Natural killer cell (primary cell): ENCODE data around the gene CLCA1. TPM values are rescaled to one million over a fixed set of nuclear protein-coding genes. Genes with fewer than 3 reads are reported as not detected.
A peak's percentile ranks its signal among the peaks of the same experiment; 100 is the strongest.

Experiments
- ATAC-seq, 3 donors: fragments of 150-1000 bp in 2 of 3; fragments of 200-7000 bp in 1 of 3; cut with Tn5 transposase; 1 replicate in 1 of 3; 2 replicates in 2 of 3; pipeline ENCODE4 v1.10.0; 2021; ENCODE audit warnings: mild to moderate bottlenecking in 2 of 3, moderate library complexity in 2 of 3
- DNase-seq, 2 donors: peaks; one replicate each; pipeline versions ENCODE4 v3.0.0 to v3.0.0-alpha.2; 2013 to 2021; ENCODE audit warnings: mixed read lengths in 1 of 2
- H3K27ac ChIP-seq: one replicate; pipeline ENCODE4 v1.5.1; 2013; ENCODE audit warnings: mild to moderate bottlenecking, low read length
- H3K27me3 ChIP-seq: one replicate; pipeline ENCODE4 v1.6.1; 2013; ENCODE audit warnings: low read length; ENCODE audit not compliant: control insufficient read depth, insufficient read depth
- H3K36me3 ChIP-seq: one replicate; pipeline ENCODE4 v1.6.1; 2013; ENCODE audit warnings: low read length; ENCODE audit not compliant: control insufficient read depth, insufficient read depth
- H3K4me1 ChIP-seq: one replicate; pipeline ENCODE4 v1.6.1; 2013; ENCODE audit warnings: low read length; ENCODE audit not compliant: control insufficient read depth, insufficient read depth
- H3K4me3 ChIP-seq: one replicate; pipeline ENCODE4 v1.5.1; 2013; ENCODE audit warnings: low read length
- H3K9me3 ChIP-seq: one replicate; pipeline ENCODE4 v1.6.1; 2013; ENCODE audit warnings: low read length; ENCODE audit not compliant: control insufficient read depth, insufficient read depth
- H3K27ac Mint-ChIP-seq, 2 donors: one replicate each; pipeline ENCODE4 v1.8.0; 2022; ENCODE audit warnings: mild to moderate bottlenecking in 2 of 2, mixed read lengths in 2 of 2, moderate library complexity in 1 of 2
- H3K27me3 Mint-ChIP-seq, 2 donors: one replicate each; pipeline ENCODE4 v1.8.0; 2022; ENCODE audit warnings: low read depth in 2 of 2, mixed read lengths in 2 of 2
- H3K36me3 Mint-ChIP-seq: one replicate; pipeline ENCODE4 v1.8.0; 2022; ENCODE audit warnings: mixed read lengths
- H3K4me1 Mint-ChIP-seq, 2 donors: one replicate each; pipeline ENCODE4 v1.8.0; 2022; ENCODE audit warnings: mixed read lengths in 2 of 2
- H3K4me3 Mint-ChIP-seq: one replicate; pipeline ENCODE4 v1.8.0; 2022; ENCODE audit warnings: mild to moderate bottlenecking, moderate library complexity, mixed read lengths
- H3K9me3 Mint-ChIP-seq, 2 donors: one replicate each; pipeline ENCODE4 v1.8.0; 2022; ENCODE audit warnings: mixed read lengths in 2 of 2
- WGBS: methylation state at CpG from one replicate; pipeline ENCODE4 v1.1.7; 2013; ENCODE audit warnings: missing lambda C conversion rate; ENCODE audit not compliant: insufficient coverage; 5-methylcytosine and 5-hydroxymethylcytosine counted together
- intact Hi-C: fragments of 100-400 bp; cut with micrococcal nuclease; formaldehyde crosslinking; loops from one replicate; pipeline ENCODE4 v1.14.2; 2022
- total RNA-seq, 4 donors: library from RNA; stranded (reverse); fragments of 120-200 nt in 1 of 4; gene quantifications; one replicate each; pipeline versions ENCODE4 v1.2.3 to v1.2.4, GENCODE V29; 2013 to 2022
- TF ChIP-seq, protein P1 (sequence below): fragments of 200-600 bp; IDR thresholded peaks from one replicate; pipeline ENCODE4 v1.8.0; 2022; ENCODE audit warnings: antibody characterized with exemption

CLCA1 gene
- total RNA-seq, 3 donors from 2014 or later (not counting 1 experiment from before 2014, with no cell fraction given): not detected

DNA sequence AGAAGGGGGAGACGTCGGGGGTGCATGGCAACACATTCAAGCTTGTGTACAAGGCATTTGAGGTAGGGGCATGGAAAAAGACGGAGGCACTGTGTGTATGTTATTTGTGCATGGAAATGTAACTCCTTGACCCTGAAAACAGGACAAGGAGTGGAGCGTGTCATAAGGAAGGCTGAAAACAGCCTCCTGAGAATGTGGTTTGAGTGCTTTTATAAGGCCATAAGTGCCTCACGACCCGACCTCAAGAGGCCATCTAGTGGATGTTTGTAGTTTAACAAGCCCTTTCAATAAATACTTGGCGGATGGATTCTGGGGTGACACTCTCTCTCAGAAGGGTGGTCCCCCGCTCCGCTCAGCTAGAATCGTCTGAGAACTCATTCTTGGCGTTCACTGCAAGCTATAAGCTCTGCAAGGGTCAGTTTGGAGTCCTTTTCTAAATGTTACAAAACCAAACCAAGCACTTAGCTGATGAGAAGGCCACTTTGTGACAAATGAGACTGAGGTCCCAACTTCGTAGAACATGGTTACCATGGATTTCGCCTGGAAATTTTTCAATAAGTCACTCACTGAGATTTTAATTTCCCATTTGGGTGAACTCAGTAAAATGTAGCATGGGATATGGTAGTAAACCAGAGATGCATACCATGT, 39.3 kb downstream of the CLCA1 start:
- 50% methylated on average over 13 of the region's 13 CpGs for WGBS
- H3K27ac Mint-ChIP-seq: no peak overlapping the region
- Histone ChIP-seq H3K36me3 (no peaks in the 10 kb centered on the region), H3K9me3 (no peaks in the 10 kb centered on the region), H3K27ac (no peak overlapping the region), H3K4me1 (peaks cover 9% of the 10 kb centered on the region), H3K27me3 (peaks cover 3% of the 10 kb centered on the region), H3K4me3 (no peak overlapping the region)
- no peaks in the 10 kb centered on the region for H3K9me3 Mint-ChIP-seq
- H3K4me1 Mint-ChIP-seq: peaks cover 0 to 5% of the 10 kb centered on the region in 2 donors
- H3K27me3 Mint-ChIP-seq: peaks cover 12% of the 10 kb centered on the region in 2 donors
- H3K4me3 Mint-ChIP-seq: no peak overlapping the region
- no peaks in the 10 kb centered on the region for H3K36me3 Mint-ChIP-seq
- DNase-seq (peak in 1 of 2 donors; percentile 48), ATAC-seq (peak in 2 of 3 donors; percentile 55 to 64)
- TF ChIP-seq, protein P1, sequence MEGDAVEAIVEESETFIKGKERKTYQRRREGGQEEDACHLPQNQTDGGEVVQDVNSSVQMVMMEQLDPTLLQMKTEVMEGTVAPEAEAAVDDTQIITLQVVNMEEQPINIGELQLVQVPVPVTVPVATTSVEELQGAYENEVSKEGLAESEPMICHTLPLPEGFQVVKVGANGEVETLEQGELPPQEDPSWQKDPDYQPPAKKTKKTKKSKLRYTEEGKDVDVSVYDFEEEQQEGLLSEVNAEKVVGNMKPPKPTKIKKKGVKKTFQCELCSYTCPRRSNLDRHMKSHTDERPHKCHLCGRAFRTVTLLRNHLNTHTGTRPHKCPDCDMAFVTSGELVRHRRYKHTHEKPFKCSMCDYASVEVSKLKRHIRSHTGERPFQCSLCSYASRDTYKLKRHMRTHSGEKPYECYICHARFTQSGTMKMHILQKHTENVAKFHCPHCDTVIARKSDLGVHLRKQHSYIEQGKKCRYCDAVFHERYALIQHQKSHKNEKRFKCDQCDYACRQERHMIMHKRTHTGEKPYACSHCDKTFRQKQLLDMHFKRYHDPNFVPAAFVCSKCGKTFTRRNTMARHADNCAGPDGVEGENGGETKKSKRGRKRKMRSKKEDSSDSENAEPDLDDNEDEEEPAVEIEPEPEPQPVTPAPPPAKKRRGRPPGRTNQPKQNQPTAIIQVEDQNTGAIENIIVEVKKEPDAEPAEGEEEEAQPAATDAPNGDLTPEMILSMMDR: peak; percentile 48
- intact Hi-C loops: no loop called here

DNA sequence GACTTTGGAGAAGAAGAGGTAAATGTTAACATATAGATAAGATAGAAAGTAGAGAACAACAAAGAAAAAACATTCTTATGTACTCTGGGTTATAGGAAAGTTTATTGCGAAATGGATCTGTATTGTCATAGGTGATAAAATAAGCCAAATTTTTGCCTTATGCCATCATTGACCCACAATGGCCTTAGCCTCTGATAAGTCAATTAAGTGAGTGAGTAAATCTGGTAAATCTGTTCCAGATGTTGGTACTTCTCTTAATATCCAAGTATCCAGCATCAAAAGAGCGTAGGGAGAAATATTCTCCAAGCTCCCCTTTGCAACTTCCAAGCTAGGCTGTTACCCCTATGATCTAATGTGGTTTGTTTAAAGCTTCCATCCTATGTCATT, 39.8 kb downstream of the CLCA1 start:
- WGBS: 88% methylated on average over 1 of the region's 2 CpGs
- H3K27ac ChIP-seq: no peak overlapping the region
- no peaks in the 10 kb centered on the region for H3K9me3 ChIP-seq
- intact Hi-C loops: no loop called here
- ATAC-seq (no peak), DNase-seq (no peak)
- Mint-ChIP-seq H3K27me3 (peaks cover 12% of the 10 kb centered on the region in 2 donors), H3K9me3 (no peaks in the 10 kb centered on the region), H3K36me3 (no peaks in the 10 kb centered on the region), H3K4me3 (no peak overlapping the region), H3K4me1 (peaks cover 0 to 2% of the 10 kb centered on the region in 2 donors), H3K27ac (no peak overlapping the region)
- H3K36me3 ChIP-seq: no peaks in the 10 kb centered on the region
- no peak overlapping the region for H3K4me3 ChIP-seq
- peaks cover 4% of the 10 kb centered on the region for H3K4me1 ChIP-seq
- peaks cover 3% of the 10 kb centered on the region for H3K27me3 ChIP-seq
- TF ChIP-seq, protein P1: no peak

DNA sequence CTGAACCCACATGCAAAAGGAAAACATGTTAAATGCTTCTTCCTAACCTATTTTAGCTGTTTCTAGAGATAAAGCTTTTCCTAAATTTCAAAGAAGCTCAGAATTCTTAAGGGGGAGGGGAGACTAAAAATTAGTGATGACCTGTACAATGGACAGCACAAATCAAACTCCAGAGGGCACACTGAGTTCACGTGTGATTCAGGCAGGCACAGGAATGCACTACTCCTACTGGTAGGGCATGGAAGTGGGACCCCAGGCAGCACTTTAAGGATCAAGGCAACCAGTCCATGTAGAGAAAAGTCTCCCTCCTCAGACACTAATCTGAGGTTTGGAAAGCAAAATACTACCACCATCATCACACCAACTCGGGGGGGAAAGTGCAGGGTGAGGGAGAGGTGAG, 46.9 kb downstream of the CLCA1 start:
- TF ChIP-seq, protein P1: no peak
- peak in 1 of 2 donors; percentile 17 for DNase-seq
- H3K36me3 ChIP-seq: no peaks in the 10 kb centered on the region
- no peaks in the 10 kb centered on the region for H3K4me1 Mint-ChIP-seq
- no peak overlapping the region for H3K27ac Mint-ChIP-seq
- no peaks in the 10 kb centered on the region for H3K9me3 ChIP-seq
- peaks cover 0 to 3% of the 10 kb centered on the region in 2 donors for H3K27me3 Mint-ChIP-seq
- 36% methylated on average over 1 of the region's 2 CpGs for WGBS
- H3K4me3 Mint-ChIP-seq: no peak overlapping the region
- H3K4me1 ChIP-seq: no peaks in the 10 kb centered on the region
- H3K36me3 Mint-ChIP-seq: no peaks in the 10 kb centered on the region
- H3K9me3 Mint-ChIP-seq: no peaks in the 10 kb centered on the region
- no peak overlapping the region for H3K4me3 ChIP-seq
- peak in 1 of 3 donors; percentile 49 for ATAC-seq
- intact Hi-C loops: no loop called here
- H3K27ac ChIP-seq: no peak overlapping the region
- H3K27me3 ChIP-seq: no peaks in the 10 kb centered on the region

DNA sequence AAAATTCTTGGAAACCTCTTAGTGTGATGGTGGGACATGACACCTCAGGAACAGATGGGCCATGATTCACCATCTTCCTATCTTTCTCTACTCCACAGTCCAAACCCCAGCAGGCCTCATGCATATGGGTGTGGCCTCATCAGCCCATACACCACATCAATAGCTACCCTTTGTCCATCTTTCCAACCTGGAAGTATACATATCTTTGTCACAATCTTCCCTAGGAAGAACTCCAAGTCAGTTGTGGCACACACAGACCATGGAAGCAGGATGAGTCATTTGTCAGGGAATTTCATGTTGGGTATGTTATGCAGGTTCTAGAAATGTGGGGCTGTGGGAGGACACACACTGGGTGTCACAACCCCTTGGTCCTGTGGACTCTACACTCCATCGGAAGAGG, 47.6 kb downstream of the CLCA1 start:
- no peak for ATAC-seq
- Mint-ChIP-seq H3K4me1 (no peaks in the 10 kb centered on the region), H3K27ac (no peak overlapping the region), H3K27me3 (peaks cover 0 to 3% of the 10 kb centered on the region in 2 donors), H3K36me3 (no peaks in the 10 kb centered on the region), H3K4me3 (no peak overlapping the region), H3K9me3 (no peaks in the 10 kb centered on the region)
- WGBS: 100% methylated on average over 1 of the region's 1 CpG
- intact Hi-C loops: no loop called here
- H3K27me3 ChIP-seq: no peaks in the 10 kb centered on the region
- TF ChIP-seq, protein P1: no peak
- no peaks in the 10 kb centered on the region for H3K9me3 ChIP-seq
- H3K27ac ChIP-seq: no peak overlapping the region
- H3K36me3 ChIP-seq: no peaks in the 10 kb centered on the region
- no peak overlapping the region for H3K4me3 ChIP-seq
- H3K4me1 ChIP-seq: no peaks in the 10 kb centered on the region
- no peak for DNase-seq
